ENCODE measurements around the gene ZG16B.

ZG16B gene

DNA sequence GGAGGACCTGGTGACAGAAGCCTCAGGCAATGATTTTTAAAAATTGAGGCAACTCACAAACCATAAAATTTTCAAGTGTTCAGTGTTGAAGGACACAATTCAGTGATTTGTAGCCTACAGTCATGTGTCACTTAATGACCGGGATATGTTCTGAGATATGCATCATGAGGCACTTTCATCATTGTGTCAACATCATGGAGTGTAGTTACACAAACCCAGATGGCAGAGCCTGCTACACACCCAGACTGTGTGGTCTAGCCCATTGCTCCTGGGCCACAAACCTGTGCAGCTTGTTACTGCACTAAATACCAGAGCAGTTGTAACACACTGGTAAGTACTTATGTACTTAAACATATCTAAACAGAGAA is 30.3 kb upstream of the ZG16B start:
- in situ Hi-C loops (cut with HindIII; ENCODE audit: low pct_ligation_motif_present, low pct_unique_long_range_greater_than_20kb, low sequenced_read_pairs) = no loop called here
- DNase-seq = no peak

DNA sequence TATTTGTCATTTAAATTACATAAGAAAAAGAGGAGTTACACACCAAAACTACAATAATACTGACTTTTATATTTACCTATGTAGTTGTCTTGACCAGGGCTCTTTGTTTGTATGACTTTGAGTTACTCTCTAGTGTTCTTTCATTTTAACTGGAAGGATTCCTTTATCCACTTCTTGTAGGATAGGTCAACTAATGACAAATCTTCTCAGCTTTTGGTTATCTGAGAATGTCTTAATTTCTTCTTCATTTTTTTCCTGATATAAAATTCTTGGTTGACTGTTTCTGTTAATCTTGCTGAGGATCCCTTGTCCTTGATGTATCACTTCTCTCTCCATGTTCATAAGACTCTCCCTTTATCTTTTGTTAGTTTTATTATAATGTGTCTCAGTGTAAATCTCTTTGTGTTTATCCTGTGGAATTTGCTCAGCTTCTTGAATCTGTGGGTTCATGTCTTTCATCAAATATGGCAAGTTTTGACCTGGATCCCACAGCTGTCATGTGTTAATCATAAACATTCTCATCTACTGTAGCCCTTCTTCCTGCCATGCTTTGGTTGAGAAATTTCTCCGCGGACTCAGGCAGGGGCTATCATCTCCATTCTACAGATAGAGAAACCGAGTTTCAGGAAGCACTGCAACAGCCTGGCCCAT is 26.4 kb upstream of the ZG16B start:
- no peak for DNase-seq
- in situ Hi-C loops (cut with HindIII; ENCODE audit: low pct_ligation_motif_present, low pct_unique_long_range_greater_than_20kb, low sequenced_read_pairs) = no loop called here

DNA sequence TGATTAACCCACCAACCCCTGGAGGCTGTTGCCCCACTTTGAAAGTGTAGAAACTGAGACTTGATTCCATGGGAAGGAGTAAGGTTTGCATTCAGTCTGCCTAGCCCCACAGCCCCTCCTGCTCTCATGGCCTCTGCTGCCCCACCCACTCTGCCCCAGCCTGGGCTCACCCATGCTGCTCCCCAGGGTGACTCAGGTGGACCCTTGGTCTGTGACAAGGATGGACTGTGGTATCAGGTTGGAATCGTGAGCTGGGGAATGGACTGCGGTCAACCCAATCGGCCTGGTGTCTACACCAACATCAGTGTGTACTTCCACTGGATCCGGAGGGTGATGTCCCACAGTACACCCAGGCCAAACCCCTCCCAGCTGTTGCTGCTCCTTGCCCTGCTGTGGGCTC is 25.4 kb upstream of the ZG16B start:
- in situ Hi-C loops (cut with HindIII; ENCODE audit: low pct_ligation_motif_present, low pct_unique_long_range_greater_than_20kb, low sequenced_read_pairs) = no loop called here
- DNase-seq = no peak

DNA sequence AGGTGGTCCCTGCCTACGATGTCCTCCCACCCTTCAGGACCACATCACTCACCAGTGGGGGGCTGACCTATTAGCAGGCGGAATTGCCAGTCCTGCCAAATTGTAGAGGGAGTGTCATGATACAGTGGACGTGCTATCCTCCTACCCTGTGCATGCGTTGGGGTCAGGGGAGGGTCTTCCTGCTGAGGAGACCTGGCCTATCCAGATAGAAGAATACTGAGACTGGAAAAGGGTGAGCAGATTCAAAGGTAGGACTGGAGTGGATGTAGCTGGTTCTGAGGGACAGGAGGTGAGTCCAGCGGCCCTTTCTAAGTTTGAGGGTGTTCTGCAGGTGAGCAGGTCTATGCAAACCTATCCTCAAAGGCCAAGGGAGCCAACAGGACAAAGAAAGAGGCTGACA is 23.8 kb upstream of the ZG16B start:
- DNase-seq = no peak
- in situ Hi-C loops (cut with HindIII; ENCODE audit: low pct_ligation_motif_present, low pct_unique_long_range_greater_than_20kb, low sequenced_read_pairs) = no loop called here

DNA sequence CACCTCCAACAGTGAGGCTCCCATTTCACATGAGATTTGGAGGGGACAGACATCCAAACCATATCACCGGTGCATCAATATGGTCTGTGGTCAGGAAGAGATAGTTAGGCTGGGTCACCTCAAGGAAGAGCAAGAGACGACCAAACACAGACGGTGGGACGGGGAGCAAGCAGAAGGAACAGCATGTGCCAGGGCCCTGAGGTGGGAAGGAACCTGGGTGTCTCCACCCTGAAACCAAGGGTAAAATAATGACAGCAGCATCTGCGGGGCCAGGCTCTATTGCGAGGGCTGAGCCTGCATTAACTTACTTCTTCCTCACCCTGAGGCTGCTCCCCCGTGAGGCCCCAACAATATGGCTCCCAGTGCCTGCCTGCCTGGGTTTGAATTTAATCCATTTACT is 21.9 kb upstream of the ZG16B start:
- DNase-seq = no peak
- in situ Hi-C loops (cut with HindIII; ENCODE audit: low pct_ligation_motif_present, low pct_unique_long_range_greater_than_20kb, low sequenced_read_pairs) = no loop called here

DNA sequence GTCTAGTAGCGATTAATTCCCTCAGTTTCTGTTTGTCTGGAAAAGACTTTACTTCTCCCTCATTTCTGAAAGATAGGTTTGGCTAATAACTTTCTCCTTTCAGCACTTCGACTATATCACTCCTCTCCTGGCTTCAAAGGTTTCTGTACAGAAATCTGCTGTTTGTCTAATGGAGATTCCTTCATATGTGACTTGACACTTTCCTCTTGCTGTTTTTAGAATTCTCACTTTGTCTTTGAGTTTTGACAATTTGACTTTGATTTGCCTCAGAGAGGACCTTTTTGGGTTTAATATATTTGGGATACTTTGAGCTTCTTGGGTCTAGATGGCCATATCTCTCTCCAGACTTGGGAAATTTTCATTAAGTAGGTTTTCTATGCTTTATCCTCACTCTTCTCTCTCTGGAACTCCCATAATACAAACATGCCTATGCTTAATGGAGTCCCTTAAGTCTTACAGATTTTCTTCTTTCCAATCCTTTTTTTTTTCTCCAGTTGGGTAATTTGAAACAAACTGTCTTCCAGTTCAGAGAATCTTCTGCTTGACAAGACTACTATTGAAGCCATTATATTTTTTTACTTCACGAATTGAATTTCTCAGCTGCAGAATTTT is 20.8 kb upstream of the ZG16B start:
- DNase-seq = no peak
- in situ Hi-C loops (cut with HindIII; ENCODE audit: low pct_ligation_motif_present, low pct_unique_long_range_greater_than_20kb, low sequenced_read_pairs) = no loop called here

DNA sequence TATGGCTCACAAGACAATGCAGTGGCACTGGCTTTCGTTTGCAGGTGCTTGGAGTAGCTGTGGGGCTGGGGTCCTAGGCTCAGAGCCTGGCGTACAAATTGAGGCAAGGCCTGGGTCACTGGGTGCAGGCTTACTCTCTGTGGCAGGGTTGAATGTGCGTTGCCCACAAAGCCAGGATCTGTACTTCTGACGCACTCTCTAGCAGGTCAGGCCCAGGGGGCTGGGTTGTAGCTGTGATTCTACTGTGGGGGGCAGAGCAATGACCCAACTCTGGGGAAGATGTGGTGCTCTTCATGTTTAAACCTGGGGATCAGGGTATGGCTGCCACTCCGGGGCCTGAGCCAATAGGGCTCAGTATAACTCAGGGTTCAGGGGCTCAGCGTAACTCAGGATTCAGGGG is 19.5 kb upstream of the ZG16B start:
- DNase-seq = no peak

DNA sequence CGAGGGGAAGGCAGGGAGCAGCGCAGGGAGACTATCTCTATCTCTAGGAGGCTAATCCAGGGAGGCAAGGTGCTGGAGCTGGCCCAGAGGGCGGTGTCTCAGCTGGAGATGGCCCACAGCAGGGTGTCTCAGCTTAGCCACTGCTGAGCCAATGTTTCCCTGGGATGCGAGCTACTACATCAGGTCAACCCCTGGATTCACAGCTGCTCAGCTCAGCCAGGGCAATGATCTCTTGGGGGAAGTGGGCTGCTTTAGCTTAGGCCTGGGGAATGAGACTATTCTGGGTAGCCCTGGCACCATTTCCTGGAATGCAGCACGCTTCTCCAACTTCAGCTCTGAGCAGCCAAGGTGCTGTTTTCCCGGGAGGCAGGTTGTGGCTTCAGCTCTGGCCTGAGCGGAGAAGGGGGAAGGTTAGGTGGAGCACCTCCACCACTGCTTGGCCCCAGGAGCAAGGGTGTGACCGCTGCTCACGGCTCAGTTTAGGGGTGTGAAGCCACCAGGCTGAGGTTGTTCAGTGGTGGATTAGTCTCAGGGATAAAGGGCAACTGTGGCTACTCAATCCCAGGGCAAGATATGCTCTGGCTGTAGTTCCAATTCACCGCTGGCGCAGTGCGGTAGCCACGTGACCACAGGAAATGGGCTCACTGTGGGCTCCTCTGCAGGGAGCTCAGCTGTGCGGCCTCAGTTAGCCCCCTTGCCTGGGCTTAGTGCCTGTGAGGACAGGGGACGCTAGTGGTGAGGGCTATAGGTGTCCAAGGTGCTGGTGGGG is 18.2 kb upstream of the ZG16B start:
- DNase-seq = no peak
- in situ Hi-C loops (cut with HindIII; ENCODE audit: low pct_ligation_motif_present, low pct_unique_long_range_greater_than_20kb, low sequenced_read_pairs) = no loop called here

More for the DNA sequence above, 19.5 kb upstream of the ZG16B start:
- in situ Hi-C loops (cut with HindIII; ENCODE audit: low pct_ligation_motif_present, low pct_unique_long_range_greater_than_20kb, low sequenced_read_pairs) = no loop called here

DNA sequence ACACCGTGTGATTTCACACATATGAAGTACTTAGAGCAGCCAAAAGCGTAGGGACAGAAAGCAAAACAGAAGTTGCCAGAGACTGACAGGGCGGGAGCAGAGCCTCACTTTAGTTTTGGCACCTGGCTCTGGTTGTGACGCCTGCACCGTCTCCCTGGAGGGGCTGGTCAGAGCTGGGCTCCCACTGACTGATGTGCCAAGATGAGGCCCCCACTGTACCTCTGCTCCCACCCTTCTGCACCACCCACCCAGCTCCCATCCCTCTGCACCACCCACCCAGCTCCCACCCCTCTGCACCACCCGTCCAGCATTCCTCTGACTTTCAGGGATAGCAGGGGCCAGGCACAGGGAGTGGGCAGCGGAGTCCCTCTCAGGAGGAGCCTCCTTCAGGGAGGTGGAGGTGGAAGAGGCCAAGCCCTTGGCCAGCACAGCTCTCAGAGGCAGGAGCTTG is 16.3 kb upstream of the ZG16B start:
- no peak for DNase-seq
- in situ Hi-C loops (cut with HindIII; ENCODE audit: low pct_ligation_motif_present, low pct_unique_long_range_greater_than_20kb, low sequenced_read_pairs) = no loop called here

DNA sequence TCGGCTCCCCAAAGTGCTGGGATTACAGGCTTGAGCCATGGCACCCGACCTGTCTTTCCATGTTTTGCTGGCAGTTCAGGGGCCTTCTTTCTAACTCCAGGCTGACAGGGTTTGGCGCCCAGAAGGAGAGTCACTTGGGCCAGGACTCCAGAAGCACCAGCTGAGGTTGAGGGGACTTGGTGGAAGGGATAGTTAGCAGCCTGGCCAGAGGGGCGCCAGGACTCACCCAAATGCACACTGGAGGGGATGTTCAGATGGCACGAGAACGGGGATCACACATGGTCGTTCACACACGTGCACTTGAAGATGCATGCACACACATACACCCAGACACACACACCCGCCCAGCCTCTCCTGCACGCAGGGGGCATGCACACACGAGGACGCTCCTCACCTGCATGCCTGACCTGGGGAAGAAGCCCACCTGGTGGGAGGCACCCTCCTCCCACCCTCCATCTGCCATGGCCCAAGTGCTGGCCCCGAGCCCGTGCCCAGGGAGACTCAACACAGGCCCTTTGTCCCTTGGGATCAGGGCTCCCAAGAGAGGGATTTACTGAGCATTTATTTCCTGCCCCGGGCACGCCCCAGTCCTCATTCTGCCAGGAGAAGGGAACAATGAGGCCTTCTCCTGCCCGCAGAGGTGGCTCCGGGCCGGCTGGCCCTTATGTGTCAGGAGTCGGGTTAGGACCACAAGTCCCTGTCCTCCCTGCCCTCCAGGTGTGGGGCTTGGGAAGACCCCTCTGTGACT is 15.4 kb upstream of the ZG16B start:
- in situ Hi-C loops (cut with HindIII; ENCODE audit: low pct_ligation_motif_present, low pct_unique_long_range_greater_than_20kb, low sequenced_read_pairs) = no loop called here

DNA sequence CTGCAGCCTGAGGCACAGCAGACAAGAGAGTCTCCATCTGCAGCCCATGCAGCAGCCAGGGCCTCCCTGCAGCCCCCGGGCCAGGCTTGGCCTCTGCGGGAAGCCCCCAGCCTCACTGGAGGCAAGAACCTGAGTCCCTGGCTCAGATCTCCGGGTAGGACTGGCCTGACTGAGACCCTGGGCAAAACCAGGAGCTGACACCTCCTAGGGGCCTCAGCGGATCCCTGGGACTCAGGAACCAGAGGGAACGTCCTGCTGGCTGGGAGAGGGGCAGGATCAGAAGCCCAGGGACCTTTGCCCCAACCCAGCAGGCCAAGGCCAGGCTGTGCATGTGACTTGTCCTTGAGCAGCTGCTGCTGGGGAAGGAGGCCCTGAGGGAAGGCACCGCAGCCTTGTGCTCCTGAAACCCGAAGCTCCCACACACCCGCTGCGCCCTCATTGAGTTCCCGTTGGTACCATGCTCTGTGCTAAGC is 14.8 kb upstream of the ZG16B start:
- in situ Hi-C loops (cut with HindIII; ENCODE audit: low pct_ligation_motif_present, low pct_unique_long_range_greater_than_20kb, low sequenced_read_pairs) = no loop called here
- DNase-seq = no peak

More for the DNA sequence above, 15.4 kb upstream of the ZG16B start:
- DNase-seq = no peak

DNA sequence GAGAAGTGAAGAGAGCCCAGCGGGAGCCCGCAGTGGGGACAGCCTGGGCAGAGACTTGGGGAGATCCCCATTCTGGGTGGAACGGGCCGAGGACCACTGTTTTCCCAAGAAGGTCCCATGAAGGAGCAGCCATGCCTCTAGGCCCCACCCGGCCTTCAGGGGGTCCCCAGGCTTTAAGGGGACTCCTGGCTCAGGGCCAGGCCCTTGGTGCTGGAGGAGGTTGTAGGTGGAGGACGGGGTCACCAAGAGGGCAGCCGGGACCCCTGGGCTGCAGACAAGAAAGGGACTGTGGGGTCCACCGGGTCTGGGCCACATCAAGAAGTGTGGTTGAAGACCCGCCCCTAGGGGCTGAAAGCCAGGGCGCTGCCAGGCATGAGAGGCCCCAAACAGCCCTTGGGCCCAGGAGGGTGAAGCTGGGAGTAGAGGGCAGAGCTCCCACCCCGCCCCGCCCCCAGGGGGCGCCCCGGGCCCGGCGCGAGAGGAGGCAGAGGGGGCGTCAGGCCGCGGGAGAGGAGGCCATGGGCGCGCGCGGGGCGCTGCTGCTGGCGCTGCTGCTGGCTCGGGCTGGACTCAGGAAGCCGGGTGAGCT is 13.3 kb upstream of the ZG16B start, which contains the start of gene PRSS21:
TSS of gene PRSS21 (plus strand) at position 487 of the 589 bp plus-strand sequence. CDS start at position 519, 32 bp downstream.
- no peak for DNase-seq
- in situ Hi-C loops (cut with HindIII; ENCODE audit: low pct_ligation_motif_present, low pct_unique_long_range_greater_than_20kb, low sequenced_read_pairs) = no loop called here

DNA sequence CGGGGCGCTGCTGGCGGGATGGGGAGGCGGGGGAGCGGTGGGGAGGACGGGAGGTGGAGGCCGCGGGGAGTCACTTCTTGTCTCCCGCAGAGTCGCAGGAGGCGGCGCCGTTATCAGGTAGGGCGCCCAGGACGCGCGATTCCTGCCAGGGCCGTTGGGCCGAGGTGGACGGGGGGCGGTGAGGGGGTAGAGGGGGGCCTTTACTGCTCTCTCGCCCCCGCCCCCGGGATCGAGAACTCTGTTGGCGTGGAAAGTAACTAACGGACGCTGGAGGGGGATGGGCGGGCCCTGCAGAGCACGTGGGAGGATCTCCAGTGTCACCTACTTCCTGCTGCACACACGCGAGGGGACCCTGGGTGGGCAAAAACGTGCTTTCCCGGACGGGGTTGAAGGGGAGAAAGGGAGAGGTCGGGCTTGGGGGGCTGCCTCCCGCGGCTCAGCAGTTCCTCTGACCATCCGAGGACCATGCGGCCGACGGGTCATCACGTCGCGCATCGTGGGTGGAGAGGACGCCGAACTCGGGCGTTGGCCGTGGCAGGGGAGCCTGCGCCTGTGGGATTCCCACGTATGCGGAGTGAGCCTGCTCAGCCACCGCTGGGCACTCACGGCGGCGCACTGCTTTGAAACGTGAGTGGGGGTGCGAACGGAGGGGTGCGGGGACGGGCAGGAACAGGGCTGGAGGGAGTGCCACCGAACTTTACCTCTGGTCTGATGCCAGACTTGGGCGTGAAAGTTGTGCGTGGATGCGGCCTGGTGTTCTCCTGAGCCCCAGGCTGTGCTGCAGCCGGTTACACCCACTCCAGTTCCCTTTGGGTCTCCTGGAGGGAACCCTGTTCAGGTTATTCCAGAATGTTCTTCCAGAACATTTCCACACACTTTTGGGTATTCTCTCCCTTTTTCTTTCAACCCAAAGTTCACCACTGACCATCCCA is 12.5 kb upstream of the ZG16B start:
- DNase-seq = no peak
- in situ Hi-C loops (cut with HindIII; ENCODE audit: low pct_ligation_motif_present, low pct_unique_long_range_greater_than_20kb, low sequenced_read_pairs) = no loop called here

DNA sequence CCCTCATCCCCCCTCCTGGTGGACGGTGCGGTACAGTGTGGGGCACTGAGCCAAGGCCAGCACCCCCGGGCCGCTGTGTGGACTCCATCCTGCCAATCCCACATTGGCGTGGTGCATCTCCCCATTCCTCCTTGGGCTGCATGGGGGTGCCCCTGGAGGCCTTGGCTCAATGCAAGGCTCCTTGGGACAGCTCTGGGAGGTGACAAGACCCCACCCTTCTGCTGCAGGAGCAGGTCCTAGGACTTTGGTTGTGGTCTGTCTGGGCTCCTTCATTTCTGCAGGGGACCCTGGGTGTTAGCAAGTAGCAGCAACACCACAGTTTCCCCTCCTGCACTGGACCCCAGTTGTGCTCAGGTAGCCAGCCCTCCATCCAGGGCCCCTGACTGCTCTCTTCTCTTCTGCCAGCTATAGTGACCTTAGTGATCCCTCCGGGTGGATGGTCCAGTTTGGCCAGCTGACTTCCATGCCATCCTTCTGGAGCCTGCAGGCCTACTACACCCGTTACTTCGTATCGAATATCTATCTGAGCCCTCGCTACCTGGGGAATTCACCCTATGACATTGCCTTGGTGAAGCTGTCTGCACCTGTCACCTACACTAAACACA is 11.7 kb upstream of the ZG16B start:
- in situ Hi-C loops (cut with HindIII; ENCODE audit: low pct_ligation_motif_present, low pct_unique_long_range_greater_than_20kb, low sequenced_read_pairs) = no loop called here
- no peak for DNase-seq

DNA sequence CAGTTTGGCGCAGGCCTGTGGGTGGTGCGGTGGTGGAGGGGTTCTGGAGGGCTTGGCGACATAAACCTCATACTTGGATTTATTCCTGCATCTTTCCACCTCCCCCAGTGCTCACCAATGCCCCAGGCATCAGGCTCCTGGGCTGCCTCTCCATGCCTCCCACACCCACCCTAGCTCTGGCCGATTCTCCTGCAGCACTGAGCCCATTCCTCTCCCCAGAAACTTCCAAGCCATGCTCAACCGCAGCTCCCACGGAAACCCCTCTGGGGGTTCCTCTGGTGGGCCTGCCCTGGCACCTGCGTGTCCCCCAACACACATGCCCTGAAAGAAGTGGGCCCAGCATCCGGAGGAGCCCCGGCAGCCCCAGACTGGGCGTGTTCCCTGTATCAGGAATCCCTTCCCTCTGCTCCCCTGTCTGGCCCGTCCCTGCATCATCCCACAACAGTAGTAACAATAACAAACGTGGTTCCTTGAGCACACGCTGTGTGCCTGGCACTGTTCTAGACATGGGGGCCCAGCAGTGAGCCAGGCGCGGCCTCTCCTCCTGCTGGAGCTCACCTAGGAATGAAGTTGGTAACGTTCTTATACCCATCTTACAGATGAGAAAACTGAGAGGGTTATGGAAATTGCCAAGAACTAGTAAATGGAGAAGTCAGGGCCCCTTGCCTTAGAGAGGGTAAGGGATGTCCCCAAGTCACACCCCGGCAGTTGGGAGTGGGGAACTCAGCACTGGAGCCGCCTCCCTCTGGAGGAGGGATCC is 10.7 kb upstream of the ZG16B start:
- DNase-seq = no peak

DNA sequence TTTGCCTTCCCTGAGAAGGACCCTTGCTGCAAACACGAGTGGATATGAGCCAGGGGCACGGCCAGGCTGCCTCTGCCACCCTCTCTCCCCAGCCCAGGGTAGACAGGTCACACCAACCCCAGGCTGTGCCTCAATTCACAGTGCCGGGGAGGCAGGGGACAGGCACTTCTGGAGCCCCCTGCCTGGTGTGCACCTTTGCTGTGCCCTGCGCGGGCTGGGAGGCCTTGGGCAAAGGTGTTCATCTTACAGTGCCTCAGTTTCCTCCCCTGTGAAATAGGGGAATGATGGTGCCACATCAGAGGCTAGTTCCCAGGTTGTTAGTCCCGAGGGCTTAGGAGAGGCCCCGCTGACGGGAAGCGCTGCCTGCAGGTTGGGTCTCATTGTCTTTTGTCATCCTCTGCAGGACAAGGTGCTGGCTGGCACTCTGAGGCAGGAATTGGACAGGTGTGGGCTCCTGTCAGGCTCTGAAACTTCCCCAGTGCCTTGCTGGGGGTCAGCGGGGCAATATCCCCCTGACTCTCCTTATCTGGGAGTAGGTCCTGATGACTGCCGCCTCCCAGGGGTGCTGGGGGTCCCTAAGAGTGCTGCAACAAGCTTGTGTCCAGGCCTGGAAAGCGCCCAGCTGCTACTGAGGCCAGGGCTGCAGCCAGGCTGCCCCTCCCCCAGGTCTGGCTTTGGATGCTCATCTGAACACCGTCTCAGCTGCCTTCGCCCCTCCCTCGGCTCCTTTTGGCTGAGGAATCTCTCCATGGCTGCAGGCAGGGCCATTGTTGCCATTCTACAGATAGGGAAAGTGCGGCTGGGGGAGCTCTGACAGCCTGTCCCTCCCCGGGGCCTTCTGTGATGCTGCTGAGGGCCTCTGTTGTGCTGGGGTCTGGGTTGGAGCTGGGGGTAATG is 9.9 kb upstream of the ZG16B start:
- no peak for DNase-seq
- in situ Hi-C loops (cut with HindIII; ENCODE audit: low pct_ligation_motif_present, low pct_unique_long_range_greater_than_20kb, low sequenced_read_pairs) = no loop called here

More for the DNA sequence above, 10.7 kb upstream of the ZG16B start:
- in situ Hi-C loops (cut with HindIII; ENCODE audit: low pct_ligation_motif_present, low pct_unique_long_range_greater_than_20kb, low sequenced_read_pairs) = no loop called here

Data from ACHN (cell line).